ENCODE results near the gene CSTF3.

Gene CSTF3

DNA sequence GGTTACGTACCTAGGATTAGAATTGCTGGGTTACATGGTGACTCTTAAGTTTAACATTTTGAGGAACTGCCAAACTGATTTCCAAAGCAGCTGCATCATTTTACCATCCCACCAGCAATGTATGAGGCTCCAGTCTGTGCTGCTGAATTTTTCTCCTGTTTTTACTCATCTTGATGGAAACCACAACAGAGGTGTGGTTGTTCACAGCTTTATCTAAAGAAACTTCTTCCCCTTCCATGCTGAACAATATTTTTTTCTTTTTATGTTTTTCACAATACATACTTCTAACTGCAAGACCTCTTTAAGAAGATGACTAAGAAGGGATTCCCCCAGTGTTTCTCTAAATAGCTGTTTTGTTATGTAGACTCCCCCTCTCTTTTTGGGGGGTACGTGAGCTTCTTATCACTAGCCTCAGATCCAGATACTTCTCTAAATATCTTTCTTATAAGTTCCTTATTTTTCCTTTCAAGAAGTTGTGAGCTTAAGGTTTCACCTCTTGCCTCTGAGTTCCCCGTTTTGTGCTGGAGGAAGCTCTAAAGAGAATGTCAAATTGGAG is 97.9 kb downstream of the CSTF3 start (continued):
- no peak for TF ChIP-seq ZNF560 (tag by site-specific recombination; IDR thresholded peaks at IDR 0.05; ENCODE audit: borderline replicate concordance)

DNA sequence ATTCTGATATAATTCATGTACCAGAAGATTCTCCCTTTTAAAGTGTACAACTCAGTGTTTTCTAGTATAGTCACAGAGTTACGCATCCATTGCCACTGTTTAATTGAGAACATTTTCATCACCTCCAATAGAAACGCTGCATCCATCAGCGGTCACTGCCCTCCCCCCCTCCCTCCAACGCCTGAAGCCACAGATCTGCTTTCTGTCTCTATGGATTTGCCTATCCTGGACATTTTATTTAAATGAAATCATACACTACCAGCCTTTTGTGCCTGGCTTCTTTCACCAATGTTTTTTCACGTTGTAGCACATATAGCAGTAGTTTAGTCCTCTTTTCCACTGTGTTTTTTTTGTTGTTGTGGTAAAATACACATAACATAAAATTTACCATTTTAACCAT is 99.1 kb downstream of the CSTF3 start:
- Histone ChIP-seq H3K27ac (ENCODE audit: extremely low read depth, low read depth, low read length) (no peak overlapping the region), H3K9me3 (ENCODE audit: control insufficient read depth, insufficient read depth, low read depth, low read length) (no peaks in the 10 kb centered on the region), H3K4me3 (ENCODE audit: low read depth, low read length) (no peak overlapping the region), H3K36me3 (ENCODE audit: control insufficient read depth in 2 of 2, insufficient read depth in 1 of 2, low read length in 2 of 2) (peaks cover 0 to 75% of the 10 kb centered on the region in 2 experiments; a peak in 1 of 3 replicates), H3K4me1 (ENCODE audit: control insufficient read depth, insufficient read depth, low read length) (no peaks in the 10 kb centered on the region)
- ChIA-PET CTCF (interaction anchor here (0.9 to 1.8 kb wide), 2 partner anchors 45 to 101 kb away, joined by 3 to 5 read pairs; no protein-coding TSS in a partner anchor), POLR2A (no interaction called here)
- TF ChIP-seq ZNF558 (tag by site-specific recombination; IDR thresholded peaks at IDR 0.05) (no peak), OVOL3 (tag by site-specific recombination; IDR thresholded peaks at IDR 0.05) (no peak), ZNF292 (tag by site-specific recombination; IDR thresholded peaks at IDR 0.05; ENCODE audit: borderline replicate concordance, low read depth) (no peak), ZBTB48 (tag by site-specific recombination; IDR thresholded peaks at IDR 0.05) (no peak), ZNF561 (tag by site-specific recombination; IDR thresholded peaks at IDR 0.05; ENCODE audit: borderline replicate concordance) (no peak), PRDM10 (tag by site-specific recombination; IDR thresholded peaks at IDR 0.05) (no peak), ZNF341 (tag by site-specific recombination; IDR thresholded peaks at IDR 0.05; ENCODE audit: low read depth) (no peak)

- POLR2A ChIA-PET = no interaction called here
These were observed 101.0 kb downstream of the CSTF3 start for GRCh38 chr11:33060271-33060670.

More at GRCh38 chr11:33060271-33060670, 101.0 kb downstream of the CSTF3 start:
- Histone ChIP-seq H3K27ac (ENCODE audit: extremely low read depth, low read depth, low read length) (no peak overlapping the region), H3K9me3 (ENCODE audit: control insufficient read depth, insufficient read depth, low read depth, low read length) (no peaks in the 10 kb centered on the region), H3K4me3 (ENCODE audit: low read depth, low read length) (no peak overlapping the region), H3K36me3 (ENCODE audit: control insufficient read depth in 2 of 2, insufficient read depth in 1 of 2, low read length in 2 of 2) (peaks cover 0 to 62% of the 10 kb centered on the region in 2 experiments; a peak in 1 of 3 replicates), H3K4me1 (ENCODE audit: control insufficient read depth, insufficient read depth, low read length) (no peaks in the 10 kb centered on the region)
- no peak for TF ChIP-seq ZNF514 (tag by site-specific recombination; IDR thresholded peaks at IDR 0.05)
- no peak for TF ChIP-seq ZEB2 (tag by site-specific recombination; IDR thresholded peaks at IDR 0.05)
- no peak for TF ChIP-seq YY1 (tag by site-specific recombination; IDR thresholded peaks at IDR 0.05)
- no peak for TF ChIP-seq INSM2 (tag by site-specific recombination; IDR thresholded peaks at IDR 0.05)
- TF ChIP-seq, protein P1, sequence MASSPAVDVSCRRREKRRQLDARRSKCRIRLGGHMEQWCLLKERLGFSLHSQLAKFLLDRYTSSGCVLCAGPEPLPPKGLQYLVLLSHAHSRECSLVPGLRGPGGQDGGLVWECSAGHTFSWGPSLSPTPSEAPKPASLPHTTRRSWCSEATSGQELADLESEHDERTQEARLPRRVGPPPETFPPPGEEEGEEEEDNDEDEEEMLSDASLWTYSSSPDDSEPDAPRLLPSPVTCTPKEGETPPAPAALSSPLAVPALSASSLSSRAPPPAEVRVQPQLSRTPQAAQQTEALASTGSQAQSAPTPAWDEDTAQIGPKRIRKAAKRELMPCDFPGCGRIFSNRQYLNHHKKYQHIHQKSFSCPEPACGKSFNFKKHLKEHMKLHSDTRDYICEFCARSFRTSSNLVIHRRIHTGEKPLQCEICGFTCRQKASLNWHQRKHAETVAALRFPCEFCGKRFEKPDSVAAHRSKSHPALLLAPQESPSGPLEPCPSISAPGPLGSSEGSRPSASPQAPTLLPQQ (tag by site-specific recombination; IDR thresholded peaks at IDR 0.05) = no peak
- CTCF ChIA-PET = interaction anchor here (1.2 to 1.8 kb wide), 3 partner anchors 17 to 101 kb away, joined by 3 to 5 read pairs (median 4); no protein-coding TSS in a partner anchor
